NCI-H460 (cell line): Measurements from ENCODE around the gene RAD51B. TPM values are rescaled to one million over a fixed set of nuclear protein-coding genes. Genes with fewer than 3 reads are reported as not detected.

Experiments used
- DNase-seq: peaks from one replicate; pipeline ENCODE4 v3.0.0-alpha.2; 2016; ENCODE audit warnings: low read depth; ENCODE audit errors: extremely low read depth
- total RNA-seq: library from RNA; depleted of rRNA; stranded (reverse); fragments of >200 nt; shearing (Covaris generic); gene quantifications from 2 replicates; pipeline ENCODE4 v1.2.3, GENCODE V29; 2014

The RAD51B gene
- total RNA-seq, 1 experiment from 2014 or later: 13.4 TPM

GRCh38 chr14:68340262-68340661 is 520.7 kb downstream of the RAD51B start:
- DNase-seq: no peak

GRCh38 chr14:68341411-68342212 is 522.0 kb downstream of the RAD51B start:
- DNase-seq: no peak

DNA sequence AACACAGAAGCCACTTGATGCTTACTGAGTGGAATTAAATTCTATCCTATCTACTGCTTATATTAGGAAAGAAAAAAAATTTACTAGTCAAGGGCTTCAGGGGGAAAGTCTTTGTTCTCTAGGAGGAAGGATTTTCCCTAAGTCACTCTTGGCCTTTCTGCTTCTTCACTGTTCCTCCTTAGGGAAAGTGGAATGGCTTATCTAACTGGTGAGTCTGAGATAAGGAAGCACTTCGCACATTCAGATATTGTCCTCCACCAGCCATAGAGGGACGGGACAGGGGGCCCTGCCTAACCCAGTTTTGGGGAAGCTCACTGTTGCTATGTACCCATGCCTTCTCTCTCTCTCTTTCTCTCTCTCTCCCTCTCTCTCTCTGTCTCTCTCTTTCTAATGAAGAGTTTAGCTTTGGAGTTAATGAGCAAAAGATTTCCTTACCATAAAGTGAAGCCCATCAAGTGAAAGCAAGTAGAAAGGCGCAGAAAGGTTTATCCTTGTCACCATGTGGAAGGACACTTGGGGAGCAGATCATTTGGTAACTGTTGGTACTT is 522.7 kb downstream of the RAD51B start:
- no peak for DNase-seq

GRCh38 chr14:68343534-68344118 is 524.0 kb downstream of the RAD51B start:
- DNase-seq: no peak

DNA sequence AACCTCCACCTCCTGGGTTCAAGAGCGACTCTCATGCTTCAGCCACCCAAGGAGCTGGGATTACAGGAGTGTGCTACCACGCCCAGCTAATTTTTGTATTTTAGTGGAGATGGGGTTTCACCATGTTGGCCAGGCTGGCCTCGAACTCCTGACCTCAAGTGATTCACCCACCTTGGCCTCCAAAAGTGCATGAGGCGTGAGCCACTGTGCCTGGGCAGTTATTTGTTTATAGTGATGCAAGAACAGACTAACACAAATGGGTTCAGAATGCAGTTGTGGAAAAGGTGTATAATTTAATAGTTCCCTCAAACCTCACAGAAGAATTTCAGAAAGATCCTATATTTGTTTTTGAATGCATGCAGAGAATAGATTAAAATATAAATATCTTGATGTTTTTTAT is 526.2 kb downstream of the RAD51B start:
- DNase-seq: no peak

DNA sequence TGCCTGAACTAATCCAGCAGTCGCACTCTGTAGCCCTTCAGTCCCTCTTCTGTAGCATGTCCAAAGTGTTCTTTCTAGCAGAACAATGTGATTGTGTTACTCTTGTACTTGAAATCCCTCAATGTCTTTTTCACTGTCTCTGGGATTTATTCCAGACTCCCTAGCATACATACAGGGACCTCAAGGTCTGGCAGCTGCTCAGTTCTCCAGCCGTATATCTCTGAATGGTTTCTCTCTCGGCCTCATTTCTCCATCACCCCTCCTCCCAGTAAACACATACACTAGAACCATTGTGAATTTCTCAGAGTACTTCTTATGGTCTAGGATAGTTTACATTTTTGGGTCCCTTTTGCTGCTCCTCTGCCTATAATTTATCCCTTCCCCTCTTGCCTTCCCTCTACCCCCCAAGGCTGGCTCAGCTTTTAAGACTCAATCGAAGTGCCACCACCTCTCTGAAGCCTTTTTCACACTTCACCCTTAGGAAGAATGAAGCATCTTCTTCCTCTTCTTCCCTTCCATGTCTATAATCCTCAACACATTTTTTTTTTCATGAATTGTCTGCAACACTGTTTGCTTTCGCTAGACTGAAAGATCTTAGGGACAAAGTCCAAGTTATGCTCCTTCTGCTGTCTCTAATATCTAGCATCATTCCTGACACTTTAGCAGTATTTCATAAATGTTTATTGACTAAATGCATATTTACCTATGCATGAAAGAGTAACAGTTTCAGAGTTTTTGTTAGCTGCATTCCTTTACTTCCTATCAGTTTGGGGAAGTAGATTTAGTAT is 527.2 kb downstream of the RAD51B start:
- no peak for DNase-seq

- DNase-seq: peak; percentile 15
Measured at GRCh38 chr14:68349900-68350629, 530.5 kb downstream of the RAD51B start.

- DNase-seq: no peak
Measured at GRCh38 chr14:68355415-68355814, 535.8 kb downstream of the RAD51B start.

DNA sequence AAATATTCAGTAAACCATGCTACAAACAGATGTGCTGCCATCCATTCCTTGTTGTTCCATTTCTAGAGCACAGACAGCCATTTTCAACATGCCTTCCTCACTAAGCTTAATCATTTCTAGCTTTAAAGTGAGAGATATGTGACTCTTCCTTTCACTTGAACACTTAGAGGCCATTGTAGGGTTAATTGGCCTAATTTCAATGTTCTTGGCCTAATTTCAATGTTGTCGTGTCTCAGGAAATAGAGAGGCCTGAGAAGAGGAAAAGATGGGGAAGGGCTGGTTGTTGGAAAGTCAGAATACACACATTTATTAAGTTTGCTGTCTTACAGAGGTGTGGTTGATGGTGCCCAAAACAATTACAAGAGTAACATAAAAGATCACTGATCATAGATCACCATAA is 538.2 kb downstream of the RAD51B start:
- no peak for DNase-seq

- DNase-seq: no peak
Measured at GRCh38 chr14:68358500-68358899, 538.9 kb downstream of the RAD51B start.

DNA sequence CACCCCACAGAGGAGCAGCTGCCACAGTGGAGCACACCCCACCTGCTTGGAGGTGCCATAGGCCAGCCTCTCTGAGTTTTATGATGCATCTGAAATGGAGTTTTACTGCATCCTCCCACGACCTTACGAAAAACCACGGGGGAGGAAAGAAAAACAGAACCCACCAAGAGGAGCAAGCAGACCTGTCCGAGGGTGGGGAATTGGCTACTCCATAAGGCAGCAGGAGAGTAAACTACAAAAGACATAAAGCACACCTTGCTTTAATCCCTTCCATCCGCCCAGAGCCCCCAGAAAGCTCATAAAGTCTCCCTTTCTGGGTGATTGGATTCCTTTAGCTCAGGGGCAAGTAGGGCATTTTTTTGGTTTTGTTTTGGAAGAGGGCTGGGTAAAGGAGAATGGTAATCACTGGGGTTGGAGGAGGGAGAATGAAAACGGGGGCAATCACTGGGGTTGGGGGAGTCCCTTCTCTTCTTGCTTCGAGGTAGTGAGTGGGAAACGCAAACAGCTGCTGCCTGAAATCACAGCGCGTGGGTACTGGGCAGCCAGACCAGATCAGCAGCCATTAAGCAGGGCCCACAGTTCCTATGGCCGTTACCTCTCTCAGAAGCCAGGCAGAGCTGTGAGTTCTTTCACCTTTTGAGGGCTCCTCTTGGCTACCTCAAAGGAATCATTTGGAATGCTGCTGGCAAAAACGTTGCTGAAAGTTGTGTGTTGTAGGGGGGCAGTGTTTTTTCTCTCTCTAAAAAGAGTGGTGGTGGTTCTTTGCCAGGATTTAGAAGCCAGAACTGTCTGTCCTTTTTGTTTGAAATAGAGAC is 539.6 kb downstream of the RAD51B start:
- DNase-seq: no peak

DNA sequence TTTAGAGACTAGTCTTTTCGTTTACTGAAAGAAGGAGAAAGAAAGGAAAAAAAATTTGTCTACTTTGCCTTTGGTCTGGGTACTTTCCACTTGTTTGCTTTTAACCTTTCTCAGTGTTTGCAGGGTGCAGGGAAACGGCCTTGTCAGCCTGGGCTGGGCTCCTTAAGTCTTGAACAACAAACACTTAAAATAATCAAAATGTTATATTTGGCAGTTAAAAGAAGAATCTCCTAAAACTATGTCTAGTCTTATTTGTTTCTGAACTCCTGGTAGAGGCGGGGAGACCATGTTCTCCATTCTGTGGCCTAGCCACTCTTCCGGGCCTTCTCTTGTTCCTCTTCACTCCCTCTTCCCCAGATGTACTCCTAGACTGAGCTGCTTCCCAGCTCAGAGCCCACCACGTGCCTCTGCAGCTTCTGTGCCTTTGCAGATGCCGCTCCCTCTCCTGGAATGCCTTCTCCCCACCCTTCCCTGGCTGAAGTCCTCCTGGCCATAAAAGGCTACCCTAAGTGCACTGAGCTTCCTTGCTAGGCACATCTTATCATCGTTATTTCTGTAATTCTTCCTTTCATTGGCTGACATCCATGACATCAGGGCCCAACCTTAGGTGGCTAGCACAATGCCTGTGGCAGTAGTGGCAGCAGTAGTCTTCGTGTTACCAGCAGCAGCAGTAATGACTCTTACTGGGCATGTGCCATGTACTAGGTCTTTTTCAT is 540.4 kb downstream of the RAD51B start:
- DNase-seq: no peak

DNA sequence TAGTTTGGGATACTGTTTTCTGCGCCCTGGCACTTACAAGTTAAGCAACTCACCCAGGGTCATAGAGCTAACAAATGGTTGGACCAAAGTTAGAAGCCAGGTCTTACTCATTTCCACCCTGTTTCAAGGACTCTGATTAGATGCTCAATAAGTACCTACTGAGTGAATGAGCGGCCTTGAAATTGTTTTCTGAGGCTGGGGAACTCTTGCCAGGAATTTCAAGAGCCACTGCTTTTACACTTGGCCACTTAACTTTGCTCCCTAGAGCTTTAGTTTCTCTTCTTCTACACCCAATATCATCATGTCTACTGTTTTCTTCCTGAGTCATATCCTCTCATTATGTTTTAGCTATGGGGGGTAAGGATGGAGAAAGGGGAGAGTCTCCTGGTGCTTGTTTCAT is 541.7 kb downstream of the RAD51B start:
- no peak for DNase-seq

DNA sequence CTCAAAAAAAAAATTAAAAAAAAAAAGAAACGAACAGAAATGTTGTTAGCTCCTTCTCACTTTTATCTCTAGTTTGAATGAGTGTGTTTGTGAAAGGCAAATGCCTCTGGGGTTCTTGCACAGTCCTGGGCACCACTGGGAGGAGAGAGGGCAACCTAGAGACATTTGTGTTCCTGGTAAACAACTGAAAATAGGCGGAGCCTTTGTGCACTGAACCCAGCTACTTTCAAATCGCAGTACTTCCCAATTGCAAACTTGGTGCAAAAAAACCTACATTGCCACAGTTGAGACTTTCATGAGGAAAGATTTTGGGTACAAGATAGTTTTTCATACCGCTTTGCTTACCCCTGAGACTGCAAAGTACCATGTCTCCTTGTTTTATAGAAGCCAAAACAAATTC is 543.3 kb downstream of the RAD51B start:
- no peak for DNase-seq

DNA sequence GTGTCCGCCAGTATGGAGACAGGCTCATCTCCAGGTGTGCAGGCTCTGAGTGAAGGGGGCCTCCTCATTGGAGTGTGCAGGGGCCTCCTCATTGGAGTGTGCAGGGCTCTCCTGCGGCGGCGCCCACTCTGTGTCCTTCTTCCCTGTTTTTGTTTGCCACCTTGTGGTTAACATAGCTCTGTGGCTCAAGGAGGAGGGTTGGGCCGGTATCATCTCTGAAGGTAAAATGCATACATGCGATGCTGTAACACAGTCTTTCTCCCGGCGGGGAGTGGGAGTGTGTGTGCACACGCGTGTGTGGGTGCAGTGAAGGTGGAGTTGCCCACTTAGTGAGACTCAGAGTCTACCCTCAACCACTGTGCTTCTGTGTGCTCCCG is 543.9 kb downstream of the RAD51B start:
- no peak for DNase-seq

- no peak for DNase-seq
Measured at GRCh38 chr14:68363843-68364767, 544.5 kb downstream of the RAD51B start.

DNA sequence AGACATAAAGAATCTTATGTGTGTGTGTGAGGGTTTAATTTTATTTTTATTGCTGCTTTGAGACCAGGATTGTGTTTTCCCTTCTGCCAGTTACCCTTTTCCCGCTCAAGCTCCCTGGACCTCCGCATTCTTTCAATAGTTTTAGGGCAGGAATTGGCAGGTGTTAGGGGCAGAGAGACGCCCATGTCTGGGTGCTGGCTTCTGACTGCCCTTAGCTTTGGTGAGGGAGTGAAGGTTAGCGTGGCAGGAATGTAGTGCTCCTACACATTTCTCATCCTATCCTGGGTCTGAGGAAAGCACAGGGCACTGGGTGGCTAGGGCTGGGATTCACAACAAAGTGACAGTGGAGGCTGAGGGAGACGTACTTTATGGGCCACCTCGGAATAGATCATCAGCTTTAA is 545.2 kb downstream of the RAD51B start:
- DNase-seq: no peak

DNA sequence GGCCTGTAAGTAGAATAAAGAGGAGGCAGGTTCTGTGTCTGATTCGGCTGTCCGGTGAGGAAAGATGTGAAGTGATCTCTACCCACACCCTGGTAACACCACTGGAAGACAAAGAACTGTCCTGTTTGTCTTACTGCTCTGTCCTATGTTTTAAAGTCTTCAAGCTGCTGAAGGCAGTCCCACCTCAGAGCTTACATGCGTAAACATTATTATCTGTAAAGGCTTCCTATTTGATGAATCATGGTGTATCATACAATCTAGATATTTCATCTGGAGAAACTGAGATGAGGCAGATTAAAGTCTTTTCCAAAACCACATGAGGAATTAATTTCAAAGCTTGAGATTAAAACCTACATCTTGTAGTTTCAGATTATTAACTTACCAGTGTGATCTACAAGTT is 545.6 kb downstream of the RAD51B start:
- DNase-seq: no peak
